Omental fat pad (tissue), 4 donors: ENCODE results near the gene RASL11B. TPM values are rescaled to one million over a fixed set of nuclear protein-coding genes. Genes with fewer than 3 reads are reported as not detected.
A peak's percentile ranks its signal among the peaks of the same experiment; 100 is the strongest.

Experiments
- ATAC-seq: fragments of 150-250 bp; one replicate; pipeline ENCODE4 v1.9.1; 2016; ENCODE audit warnings: mild to moderate bottlenecking, moderate library complexity; ENCODE audit not compliant: low FRiP score
- DNase-seq: peaks from one replicate; pipeline ENCODE4 v3.0.0-alpha.2; 2019; ENCODE audit warnings: low spot score
- CTCF ChIP-seq, 3 donors: fragments of 450-650 bp; IDR thresholded peaks; one replicate each; pipeline ENCODE4 v1.5.1; 2016 to 2017; ENCODE audit warnings: antibody characterized with exemption in 3 of 3, mild to moderate bottlenecking in 3 of 3, moderate library complexity in 2 of 3
- total RNA-seq, 4 donors: library from RNA; depleted of rRNA; stranded (reverse); fragments of >200 nt; gene quantifications; one replicate each; pipeline ENCODE4 v1.1.0, GENCODE V29; 2016

The RASL11B gene
- total RNA-seq, 4 donors from 2014 or later = 0.56 to 1.9 (median 1.7) TPM; not detected in 1

- TF ChIP-seq CTCF (IDR thresholded peaks at IDR 0.05) = no peak
- DNase-seq = no peak
- no peak for ATAC-seq
Observed at GRCh38 chr4:52873191-52873590, 11.1 kb downstream of the RASL11B start.

- ATAC-seq (no peak), DNase-seq (no peak)
- no peak for TF ChIP-seq CTCF (IDR thresholded peaks at IDR 0.05)
Observed at GRCh38 chr4:52873861-52874343, 11.8 kb downstream of the RASL11B start.

GRCh38 chr4:52874948-52875347 lies 12.8 kb downstream of the RASL11B start:
- DNase-seq (no peak), ATAC-seq (no peak)
- TF ChIP-seq CTCF (IDR thresholded peaks at IDR 0.05) = no peak

DNA sequence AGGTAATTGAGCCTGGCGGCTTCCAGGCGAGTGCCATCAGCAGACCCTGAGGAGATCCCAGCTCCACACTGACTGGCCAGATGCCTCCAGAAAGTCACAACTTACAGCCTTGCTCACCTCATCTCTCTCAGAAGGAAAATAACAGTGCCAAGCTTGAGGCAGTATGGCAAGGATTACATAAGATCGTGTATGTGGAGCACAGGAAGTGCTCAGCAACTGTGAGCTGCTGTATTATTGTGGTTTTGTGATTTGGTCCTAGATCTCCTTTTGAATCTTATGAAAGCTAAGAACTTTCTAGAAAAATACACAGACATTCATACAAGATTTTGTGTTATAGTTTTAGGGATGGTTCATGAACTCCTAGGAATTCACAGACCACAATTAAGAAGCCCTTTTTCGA lies 14.0 kb downstream of the RASL11B start:
- no peak for TF ChIP-seq CTCF (IDR thresholded peaks at IDR 0.05)
- ATAC-seq (no peak), DNase-seq (no peak)

GRCh38 chr4:52877036-52877435 lies 14.9 kb downstream of the RASL11B start:
- DNase-seq = no peak
- peak; percentile 13 for ATAC-seq
- TF ChIP-seq CTCF (IDR thresholded peaks at IDR 0.05) = no peak

DNA sequence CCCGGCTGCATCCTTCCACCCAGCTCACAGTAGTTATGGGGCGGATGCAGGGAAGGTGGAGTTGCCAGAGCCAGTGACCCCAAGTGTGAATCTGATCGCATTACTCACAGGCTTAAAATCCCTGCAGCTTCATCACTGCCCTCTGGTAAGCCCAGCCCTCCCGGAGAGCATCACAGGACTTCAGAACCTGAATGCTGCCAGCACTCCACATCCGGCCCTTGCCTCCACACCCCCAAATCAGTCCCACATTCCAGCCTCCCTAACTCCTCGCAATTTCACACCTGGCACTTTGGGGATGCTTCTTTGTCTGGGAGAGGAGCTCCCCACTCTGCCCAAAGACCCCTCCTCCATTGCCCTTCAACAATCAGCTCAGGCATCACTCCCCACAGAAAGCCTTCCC lies 15.6 kb downstream of the RASL11B start:
- DNase-seq (no peak), ATAC-seq (no peak)
- no peak for TF ChIP-seq CTCF (IDR thresholded peaks at IDR 0.05)

- ATAC-seq (no peak), DNase-seq (no peak)
- TF ChIP-seq CTCF (IDR thresholded peaks at IDR 0.05) = no peak
Observed at GRCh38 chr4:52879471-52879870, 17.4 kb downstream of the RASL11B start.
